Measurements from ENCODE around the gene GRAMD4. TPM values are rescaled to one million over a fixed set of nuclear protein-coding genes. Genes with fewer than 3 reads are reported as not detected.
A peak's percentile ranks its signal among the peaks of the same experiment; 100 is the strongest.

GRAMD4 gene
- total RNA-seq, 2 experiments from 2014 or later: 46.9 to 52.4 TPM

DNA sequence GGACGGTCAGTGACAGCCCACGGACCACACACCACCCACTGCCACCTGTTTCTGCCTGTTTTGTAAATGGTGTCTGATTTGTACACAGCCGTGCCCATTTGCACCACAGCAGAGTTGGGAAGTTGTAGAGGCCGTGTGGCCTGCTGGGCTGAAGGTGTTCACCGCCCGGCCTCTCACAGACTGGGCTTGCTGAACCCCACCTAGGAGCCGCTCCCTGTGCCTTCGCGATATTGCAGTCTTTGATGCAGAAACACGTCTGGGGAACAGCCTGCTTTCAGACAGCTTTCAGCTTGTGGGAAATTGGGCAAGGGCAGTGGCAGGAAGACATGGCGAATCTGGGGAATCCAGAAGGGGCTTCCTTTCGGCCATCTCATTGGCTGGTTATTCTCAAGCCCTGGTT is 9.8 kb upstream of the GRAMD4 start:
- H3K36me3 ChIP-seq (ENCODE audit: insufficient read depth, low read length): no peaks in the 10 kb centered on the region
- peaks cover 14% of the 10 kb centered on the region; the same call in 1 of the 2 replicates for H3K79me2 ChIP-seq (ENCODE audit: insufficient read depth, low read depth, low read length)
- H2AFZ ChIP-seq (ENCODE audit: low read length): no peak overlapping the region
- CTCF ChIA-PET (ENCODE audit: unreplicated experiment): no interaction called here
- H3K4me3 ChIP-seq (ENCODE audit: low read depth, low read length, poor library complexity, severe bottlenecking): no peak overlapping the region
- H3K4me2 ChIP-seq (ENCODE audit: low read length): no peak overlapping the region
- TF ChIP-seq, protein P1, sequence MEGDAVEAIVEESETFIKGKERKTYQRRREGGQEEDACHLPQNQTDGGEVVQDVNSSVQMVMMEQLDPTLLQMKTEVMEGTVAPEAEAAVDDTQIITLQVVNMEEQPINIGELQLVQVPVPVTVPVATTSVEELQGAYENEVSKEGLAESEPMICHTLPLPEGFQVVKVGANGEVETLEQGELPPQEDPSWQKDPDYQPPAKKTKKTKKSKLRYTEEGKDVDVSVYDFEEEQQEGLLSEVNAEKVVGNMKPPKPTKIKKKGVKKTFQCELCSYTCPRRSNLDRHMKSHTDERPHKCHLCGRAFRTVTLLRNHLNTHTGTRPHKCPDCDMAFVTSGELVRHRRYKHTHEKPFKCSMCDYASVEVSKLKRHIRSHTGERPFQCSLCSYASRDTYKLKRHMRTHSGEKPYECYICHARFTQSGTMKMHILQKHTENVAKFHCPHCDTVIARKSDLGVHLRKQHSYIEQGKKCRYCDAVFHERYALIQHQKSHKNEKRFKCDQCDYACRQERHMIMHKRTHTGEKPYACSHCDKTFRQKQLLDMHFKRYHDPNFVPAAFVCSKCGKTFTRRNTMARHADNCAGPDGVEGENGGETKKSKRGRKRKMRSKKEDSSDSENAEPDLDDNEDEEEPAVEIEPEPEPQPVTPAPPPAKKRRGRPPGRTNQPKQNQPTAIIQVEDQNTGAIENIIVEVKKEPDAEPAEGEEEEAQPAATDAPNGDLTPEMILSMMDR (conservative IDR thresholded peaks at IDR 0.05; ENCODE audit: low read length): no peak
- no peak for TF ChIP-seq EZH2phosphoT487 (IDR thresholded peaks at IDR 0.05; ENCODE audit: borderline replicate concordance, low read depth, low read length)
- POLR2A ChIA-PET: no interaction called here
- no peaks in the 10 kb centered on the region for H3K9me3 ChIP-seq (ENCODE audit: low read length)
- intact Hi-C loops (cut with micrococcal nuclease; ENCODE audit: unreplicated experiment): loop anchor here (5.0 kb wide), 1 partner anchor 72 kb away; no protein-coding TSS in a partner anchor
- H3K4me1 ChIP-seq (ENCODE audit: insufficient read depth, low read length, poor library complexity, severe bottlenecking): peaks cover 28% of the 10 kb centered on the region
- no peak for DNase-seq (ENCODE audit: low spot score)
- H4K20me1 ChIP-seq (ENCODE audit: insufficient read depth, low read length): no peaks in the 10 kb centered on the region
- no peaks in the 10 kb centered on the region for H3K9me2 ChIP-seq (ENCODE audit: insufficient read depth, low read length)
- no peak overlapping the region for H3K27ac ChIP-seq (ENCODE audit: low read depth, low read length, poor library complexity, severe bottlenecking)
- no TSS peak for BruUV-seq (replicated peaks)

DNA sequence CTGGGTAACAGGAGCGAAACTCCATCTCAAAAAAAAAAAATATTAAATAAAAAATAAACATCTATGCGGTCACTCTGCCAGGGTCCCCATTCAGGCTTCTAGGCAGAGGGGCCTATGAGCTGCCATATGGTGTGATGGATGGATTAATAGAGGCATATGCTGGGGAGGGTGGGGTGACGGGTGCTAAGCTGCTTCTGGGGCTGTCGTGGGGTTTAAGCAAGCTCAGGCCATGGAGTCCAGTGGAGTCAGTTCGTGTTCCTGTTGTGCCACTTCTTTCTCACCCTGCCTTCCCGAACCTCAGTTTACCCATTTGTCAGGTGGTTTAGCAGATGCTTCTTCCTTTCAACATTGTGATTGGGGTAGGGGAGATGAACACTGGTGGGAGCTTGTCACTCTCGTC is 9.0 kb upstream of the GRAMD4 start:
- Histone ChIP-seq H3K4me3 (ENCODE audit: low read depth, low read length, poor library complexity, severe bottlenecking) (no peak overlapping the region), H3K4me1 (ENCODE audit: insufficient read depth, low read length, poor library complexity, severe bottlenecking) (peaks cover 28% of the 10 kb centered on the region), H3K79me2 (ENCODE audit: insufficient read depth, low read depth, low read length) (peaks cover 16% of the 10 kb centered on the region; the same call in 1 of the 2 replicates), H3K27ac (ENCODE audit: low read depth, low read length, poor library complexity, severe bottlenecking) (no peak overlapping the region), H3K4me2 (ENCODE audit: low read length) (no peak overlapping the region), H4K20me1 (ENCODE audit: insufficient read depth, low read length) (no peaks in the 10 kb centered on the region), H3K9me2 (ENCODE audit: insufficient read depth, low read length) (no peaks in the 10 kb centered on the region), H2AFZ (ENCODE audit: low read length) (no peak overlapping the region), H3K9me3 (ENCODE audit: low read length) (no peaks in the 10 kb centered on the region), H3K36me3 (ENCODE audit: insufficient read depth, low read length) (no peaks in the 10 kb centered on the region)
- ChIA-PET POLR2A (no interaction called here), CTCF (ENCODE audit: unreplicated experiment) (no interaction called here)
- no peak for TF ChIP-seq EZH2phosphoT487 (IDR thresholded peaks at IDR 0.05; ENCODE audit: borderline replicate concordance, low read depth, low read length)
- TF ChIP-seq, protein P1 (conservative IDR thresholded peaks at IDR 0.05; ENCODE audit: low read length): no peak
- no peak for DNase-seq (ENCODE audit: low spot score)
- no TSS peak for BruUV-seq (replicated peaks)
- intact Hi-C loops (cut with micrococcal nuclease; ENCODE audit: unreplicated experiment): loop anchor here (5.0 kb wide), 1 partner anchor 71 kb away; no protein-coding TSS in a partner anchor

DNA sequence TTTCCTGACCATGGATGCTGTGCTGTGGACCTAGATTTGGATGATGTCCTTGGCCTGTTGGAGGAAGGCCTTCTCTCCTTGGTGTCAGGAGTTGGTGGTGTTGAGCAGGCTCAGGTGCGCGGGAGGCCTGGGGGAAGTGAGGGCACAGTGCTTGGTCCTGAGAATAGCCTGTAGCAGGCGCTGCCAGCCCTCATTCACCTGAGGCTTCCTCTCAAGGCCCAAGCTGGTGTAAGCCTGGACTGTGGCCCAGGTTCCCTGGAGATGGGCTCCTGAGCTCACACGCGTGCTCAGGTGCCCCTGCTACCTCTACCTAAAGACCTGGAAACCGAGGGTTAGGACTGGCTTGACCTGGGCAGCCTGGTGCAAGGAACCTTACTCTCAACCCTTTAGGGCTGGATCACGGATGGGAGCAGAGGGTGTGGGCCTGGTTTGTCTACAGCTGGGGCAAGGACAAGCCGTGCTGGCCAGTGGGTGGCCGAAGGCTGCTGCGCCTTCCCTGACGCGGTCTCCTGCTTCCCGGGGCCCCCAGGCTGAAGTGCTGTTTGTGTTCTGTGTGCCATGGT is 7.8 kb upstream of the GRAMD4 start:
- no TSS peak for BruUV-seq (replicated peaks)
- peaks cover 28% of the 10 kb centered on the region for H3K4me1 ChIP-seq (ENCODE audit: insufficient read depth, low read length, poor library complexity, severe bottlenecking)
- H2AFZ ChIP-seq (ENCODE audit: low read length): no peak overlapping the region
- H3K27ac ChIP-seq (ENCODE audit: low read depth, low read length, poor library complexity, severe bottlenecking): peak overlapping the region; percentile 82
- no peaks in the 10 kb centered on the region; the same call in 1 of the 2 replicates for H4K20me1 ChIP-seq (ENCODE audit: insufficient read depth, low read length)
- peaks cover 16% of the 10 kb centered on the region; the same call in 1 of the 2 replicates for H3K79me2 ChIP-seq (ENCODE audit: insufficient read depth, low read depth, low read length)
- CTCF ChIA-PET (ENCODE audit: unreplicated experiment): interaction anchor here (0.9 kb wide), 1 partner anchor 24 kb away, joined by 3 read pairs; no protein-coding TSS in a partner anchor
- intact Hi-C loops (cut with micrococcal nuclease; ENCODE audit: unreplicated experiment): loop anchor here (2.0 to 5.0 kb wide), 3 partner anchors 50 to 124 kb away; no protein-coding TSS in a partner anchor
- H3K9me2 ChIP-seq (ENCODE audit: insufficient read depth, low read length): no peaks in the 10 kb centered on the region
- no peaks in the 10 kb centered on the region for H3K36me3 ChIP-seq (ENCODE audit: insufficient read depth, low read length)
- TF ChIP-seq, protein P1 (conservative IDR thresholded peaks at IDR 0.05; ENCODE audit: low read length): peak; percentile 65
- TF ChIP-seq EZH2phosphoT487 (IDR thresholded peaks at IDR 0.05; ENCODE audit: borderline replicate concordance, low read depth, low read length): no peak
- peak overlapping the region; percentile 89 for H3K4me2 ChIP-seq (ENCODE audit: low read length)
- POLR2A ChIA-PET: interaction anchor here (0.6 to 1.4 kb wide), 4 partner anchors 11 to 64 kb away, joined by 4 to 5 read pairs (median 4); no protein-coding TSS in a partner anchor
- peak; percentile 55 for DNase-seq (ENCODE audit: low spot score)
- H3K4me3 ChIP-seq (ENCODE audit: low read depth, low read length, poor library complexity, severe bottlenecking): peak overlapping the region; percentile 71
- no peaks in the 10 kb centered on the region for H3K9me3 ChIP-seq (ENCODE audit: low read length)
